Esophagus muscularis mucosa (tissue), 4 donors: Measurements from ENCODE around the gene HOXC5. TPM values are rescaled to one million over a fixed set of nuclear protein-coding genes. Genes with fewer than 3 reads are reported as not detected.

Experiments used
- DNase-seq: peaks from one replicate; pipeline ENCODE4 v3.0.0-alpha.2; 2017; ENCODE audit errors: extremely low spot score
- H3K27ac ChIP-seq, 4 donors: fragments of 200-600 bp; sonication (generic); replicated peaks in 1 of 4; 1 replicate in 3 of 4; 2 replicates in 1 of 4; pipeline ENCODE4 v1.5.1; 2016 to 2019; ENCODE audit warnings: mild to moderate bottlenecking in 1 of 4
- H3K27me3 ChIP-seq, 4 donors: fragments of 200-600 bp; sonication (generic); one replicate each; pipeline versions ENCODE4 v1.5.1 to v1.6.0; 2016 to 2019
- H3K36me3 ChIP-seq, 4 donors: fragments of 200-600 bp; sonication (generic); one replicate each; pipeline ENCODE4 v1.5.1; 2016 to 2019
- H3K4me1 ChIP-seq, 4 donors: fragments of 200-600 bp; sonication (generic); one replicate each; pipeline ENCODE4 v1.5.1; 2016 to 2019
- H3K4me3 ChIP-seq, 4 donors: fragments of 200-600 bp; sonication (generic); 1 replicate in 2 of 4; 2 replicates in 2 of 4; pipeline ENCODE4 v1.5.1; 2016 to 2019; ENCODE audit warnings: mild to moderate bottlenecking in 4 of 4, moderate library complexity in 1 of 4
- H3K9me3 ChIP-seq, 4 donors: fragments of 200-600 bp; sonication (generic); 1 replicate in 3 of 4; 2 replicates in 1 of 4; pipeline ENCODE4 v1.5.1; 2016 to 2019
- EP300 ChIP-seq: sonication (generic); formaldehyde crosslinking; IDR thresholded peaks from one replicate; pipeline ENCODE4 v1.6.1; 2017; ENCODE audit warnings: antibody characterized with exemption
- POLR2A ChIP-seq: fragments of 450-650 bp; IDR thresholded peaks from one replicate; pipeline ENCODE4 v1.6.1; 2017; ENCODE audit warnings: antibody characterized with exemption, moderate library complexity, mild to moderate bottlenecking, low read depth
- POLR2AphosphoS5 ChIP-seq, 2 donors: sonication (generic); formaldehyde crosslinking; IDR thresholded peaks; one replicate each; pipeline ENCODE4 v1.6.1; 2017; ENCODE audit warnings: antibody characterized with exemption in 2 of 2
- WGBS: methylation state at CpG from one replicate; pipeline ENCODE4 v1.1.5; 2018; 5-methylcytosine and 5-hydroxymethylcytosine counted together
- intact Hi-C: fragments of 100-400 bp; cut with DNase I; formaldehyde crosslinking; loops from one replicate; pipeline ENCODE4 v1.15.1; 2023
- total RNA-seq, 4 donors: library from RNA; depleted of rRNA; stranded (reverse); fragments of >200 nt; gene quantifications; one replicate each; pipeline versions ENCODE4 v1.1.0 to v1.2.1, GENCODE V29; 2016
- TF ChIP-seq, protein P1 (sequence below), 3 experiments: fragments of 200-600 bp in 2 of 3; fragments of 450-650 bp in 1 of 3; sonication (generic) in 2 of 3; IDR thresholded peaks; one replicate each; pipeline ENCODE4 v1.5.1; 2017 to 2019; ENCODE audit warnings: antibody characterized with exemption in 3 of 3, mild to moderate bottlenecking in 2 of 3, moderate library complexity in 1 of 3

The HOXC5 gene
- total RNA-seq, 4 donors from 2014 or later: 0.83 to 2.0 TPM; not detected in 2

DNA sequence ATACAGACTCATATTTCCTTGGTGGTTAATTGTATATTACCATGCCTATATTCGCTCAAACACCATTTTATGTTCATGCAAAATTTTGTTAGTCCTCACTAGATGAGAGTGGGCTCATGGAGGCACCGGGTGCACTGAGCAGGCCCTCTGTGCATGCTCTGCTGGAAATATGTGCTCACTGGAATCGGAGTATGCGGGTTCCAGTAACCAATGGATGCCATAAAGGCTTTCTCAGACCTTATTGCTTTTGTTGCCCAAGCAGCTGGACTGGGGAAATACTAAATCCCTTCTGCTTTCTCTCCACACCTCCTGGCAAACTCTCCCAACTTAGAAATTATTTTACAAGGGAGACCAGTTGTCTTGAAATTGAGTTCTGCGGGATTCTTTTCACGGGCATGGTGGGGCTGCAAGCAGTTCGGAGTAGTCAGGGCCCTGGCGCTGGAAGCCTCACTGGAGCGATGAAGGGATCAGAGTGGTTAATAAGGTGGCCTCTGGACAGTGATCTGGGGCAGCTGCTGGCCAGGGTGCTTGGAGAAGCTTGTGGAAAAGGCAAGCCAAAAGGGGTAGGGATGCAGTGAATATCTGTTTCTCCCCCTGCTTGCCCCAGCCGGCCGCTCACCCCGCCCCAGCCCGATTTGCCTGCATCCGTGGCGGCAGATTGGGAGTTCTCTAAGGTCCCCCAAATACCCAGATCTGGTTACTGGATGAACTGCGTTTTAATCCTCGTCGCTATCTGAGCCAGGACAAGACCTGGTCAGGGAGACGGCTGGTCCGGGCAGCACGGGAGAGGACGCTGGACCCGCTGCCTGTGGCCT is 12.1 kb upstream of the HOXC5 start:
- H3K27ac ChIP-seq: no peak overlapping the region
- no peaks in the 10 kb centered on the region for H3K36me3 ChIP-seq
- 84% methylated on average over 22 of the region's 23 CpGs for WGBS
- H3K4me1 ChIP-seq: peaks cover 16 to 43% (median 36%) of the 10 kb centered on the region in 4 donors
- intact Hi-C loops: no loop called here
- peaks cover 0 to 100% (median 52%) of the 10 kb centered on the region in 4 donors for H3K27me3 ChIP-seq
- H3K4me3 ChIP-seq: no peak overlapping the region
- no peaks in the 10 kb centered on the region for H3K9me3 ChIP-seq
- TF ChIP-seq, protein P1, sequence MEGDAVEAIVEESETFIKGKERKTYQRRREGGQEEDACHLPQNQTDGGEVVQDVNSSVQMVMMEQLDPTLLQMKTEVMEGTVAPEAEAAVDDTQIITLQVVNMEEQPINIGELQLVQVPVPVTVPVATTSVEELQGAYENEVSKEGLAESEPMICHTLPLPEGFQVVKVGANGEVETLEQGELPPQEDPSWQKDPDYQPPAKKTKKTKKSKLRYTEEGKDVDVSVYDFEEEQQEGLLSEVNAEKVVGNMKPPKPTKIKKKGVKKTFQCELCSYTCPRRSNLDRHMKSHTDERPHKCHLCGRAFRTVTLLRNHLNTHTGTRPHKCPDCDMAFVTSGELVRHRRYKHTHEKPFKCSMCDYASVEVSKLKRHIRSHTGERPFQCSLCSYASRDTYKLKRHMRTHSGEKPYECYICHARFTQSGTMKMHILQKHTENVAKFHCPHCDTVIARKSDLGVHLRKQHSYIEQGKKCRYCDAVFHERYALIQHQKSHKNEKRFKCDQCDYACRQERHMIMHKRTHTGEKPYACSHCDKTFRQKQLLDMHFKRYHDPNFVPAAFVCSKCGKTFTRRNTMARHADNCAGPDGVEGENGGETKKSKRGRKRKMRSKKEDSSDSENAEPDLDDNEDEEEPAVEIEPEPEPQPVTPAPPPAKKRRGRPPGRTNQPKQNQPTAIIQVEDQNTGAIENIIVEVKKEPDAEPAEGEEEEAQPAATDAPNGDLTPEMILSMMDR (IDR thresholded peaks at IDR 0.05): no peak
- TF ChIP-seq POLR2AphosphoS5 (IDR thresholded peaks at IDR 0.05): no peak
- no peak for TF ChIP-seq POLR2A
- TF ChIP-seq EP300: no peak
- no peak for DNase-seq

GRCh38 chr12:54021432-54022013 is 11.3 kb upstream of the HOXC5 start:
- TF ChIP-seq, protein P1 (IDR thresholded peaks at IDR 0.05): no peak
- no peak for TF ChIP-seq EP300
- TF ChIP-seq POLR2A: no peak
- WGBS: 44% methylated on average over 10 of the region's 16 CpGs
- DNase-seq: no peak
- no peaks in the 10 kb centered on the region for H3K9me3 ChIP-seq
- peaks cover 16 to 37% (median 34%) of the 10 kb centered on the region in 4 donors for H3K4me1 ChIP-seq
- H3K4me3 ChIP-seq: no peak overlapping the region
- intact Hi-C loops: no loop called here
- H3K27ac ChIP-seq: no peak overlapping the region
- H3K27me3 ChIP-seq: peaks cover 0 to 100% (median 52%) of the 10 kb centered on the region in 4 donors
- H3K36me3 ChIP-seq: no peaks in the 10 kb centered on the region

- H3K4me1 ChIP-seq: peaks cover 8 to 23% (median 19%) of the 10 kb centered on the region in 4 donors
- DNase-seq: no peak
- H3K4me3 ChIP-seq: no peak overlapping the region
- no peaks in the 10 kb centered on the region for H3K9me3 ChIP-seq
- no peak overlapping the region for H3K27ac ChIP-seq
- peaks cover 0 to 100% (median 54%) of the 10 kb centered on the region in 4 donors for H3K27me3 ChIP-seq
- WGBS: 42% methylated on average over 8 of the region's 8 CpGs
- TF ChIP-seq POLR2A (no peak), POLR2AphosphoS5 (IDR thresholded peaks at IDR 0.05) (no peak), EP300 (no peak)
- TF ChIP-seq, protein P1 (IDR thresholded peaks at IDR 0.05): no peak
- intact Hi-C loops: no loop called here
- H3K36me3 ChIP-seq: no peaks in the 10 kb centered on the region
These were observed 9.6 kb upstream of the HOXC5 start for GRCh38 chr12:54022960-54023884.

- intact Hi-C loops: no loop called here
- H3K9me3 ChIP-seq: no peaks in the 10 kb centered on the region
- no peak for DNase-seq
- 44% methylated on average over 14 of the region's 17 CpGs for WGBS
- no peak overlapping the region for H3K4me3 ChIP-seq
- H3K36me3 ChIP-seq: no peaks in the 10 kb centered on the region
- no peak overlapping the region for H3K27ac ChIP-seq
- peaks cover 8 to 23% (median 17%) of the 10 kb centered on the region in 4 donors for H3K4me1 ChIP-seq
- peaks cover 0 to 100% (median 58%) of the 10 kb centered on the region in 4 donors for H3K27me3 ChIP-seq
- TF ChIP-seq POLR2A (no peak), POLR2AphosphoS5 (IDR thresholded peaks at IDR 0.05) (no peak), EP300 (no peak)
- TF ChIP-seq, protein P1 (IDR thresholded peaks at IDR 0.05): no peak
These were observed 8.7 kb upstream of the HOXC5 start for GRCh38 chr12:54024127-54024526.
